Fibroblast of lung (primary cell): ENCODE measurements around the gene PLB1.

Experiments
- CTCF ChIP-seq, 2 donors: IDR thresholded peaks in 1 of 2; conservative IDR thresholded peaks in 1 of 2; 1 replicate in 1 of 2; 2 replicates in 1 of 2; pipeline ENCODE4 v1.5.1; 2011 to 2012; ENCODE audit warnings: low read length in 2 of 2, control low read depth in 1 of 2, inconsistent platforms in 1 of 2, low read depth in 1 of 2, mild to moderate bottlenecking in 1 of 2
- EZH2 ChIP-seq: IDR thresholded peaks from 2 replicates; pipeline ENCODE4 v1.5.1; 2012; ENCODE audit warnings: low read length, control low read depth, mild to moderate bottlenecking; ENCODE audit errors: missing control alignments

- TF ChIP-seq CTCF (conservative IDR thresholded peaks at IDR 0.05 in 1 of 2, IDR thresholded peaks at IDR 0.05 in 1 of 2; ENCODE audit: low read depth in 1 of 2, low read length in 2 of 2) (no peak), EZH2 (no peak)
Observed at GRCh38 chr2:28488083-28488830, 7.6 kb upstream of the PLB1 start.
